Stimulated activated naive CD4-positive, alpha-beta T cell (primary cell): Measurements from ENCODE around the gene RIMS3.

Experiments used
- DNase-seq, 6 experiments: peaks; one replicate each; lab custom pipeline; 2025; lab: John Stamatoyannopoulos, UW

The RIMS3 gene

GRCh38 chr1:40653851-40654537 lies 11.5 kb downstream of the RIMS3 start:
- no peak for DNase-seq

GRCh38 chr1:40652979-40653378 lies 12.5 kb downstream of the RIMS3 start:
- no peak for DNase-seq

GRCh38 chr1:40652468-40652867 lies 13.0 kb downstream of the RIMS3 start:
- no peak for DNase-seq

- DNase-seq, result no peak
Measured at GRCh38 chr1:40651138-40651857, 14.2 kb downstream of the RIMS3 start.

GRCh38 chr1:40650075-40650474 lies 15.4 kb downstream of the RIMS3 start:
- no peak for DNase-seq

- no peak for DNase-seq
Measured at GRCh38 chr1:40649592-40649930, 15.9 kb downstream of the RIMS3 start.

GRCh38 chr1:40648928-40649591 lies 16.4 kb downstream of the RIMS3 start:
- DNase-seq, result no peak

GRCh38 chr1:40648200-40648599 lies 17.3 kb downstream of the RIMS3 start:
- no peak for DNase-seq

- DNase-seq, result no peak
Measured at GRCh38 chr1:40646315-40646714, 19.2 kb downstream of the RIMS3 start.

GRCh38 chr1:40645118-40645680 lies 20.3 kb downstream of the RIMS3 start:
- no peak for DNase-seq

- DNase-seq, result no peak
Measured at GRCh38 chr1:40641601-40642242, 23.8 kb downstream of the RIMS3 start.

- DNase-seq, result no peak
Measured at GRCh38 chr1:40640314-40641076, 25.0 kb downstream of the RIMS3 start.

- no peak for DNase-seq
Measured at GRCh38 chr1:40638097-40639036, 27.1 kb downstream of the RIMS3 start.

GRCh38 chr1:40637470-40638007 lies 27.9 kb downstream of the RIMS3 start:
- DNase-seq, result no peak

- no peak for DNase-seq
Measured at GRCh38 chr1:40636777-40637176, 28.7 kb downstream of the RIMS3 start.

- DNase-seq, result no peak
Measured at GRCh38 chr1:40635763-40636500, 29.6 kb downstream of the RIMS3 start.

GRCh38 chr1:40634901-40635655 lies 30.4 kb downstream of the RIMS3 start:
- no peak for DNase-seq

GRCh38 chr1:40633931-40634376 lies 31.5 kb downstream of the RIMS3 start:
- DNase-seq, result no peak

GRCh38 chr1:40633523-40633922 lies 32.0 kb downstream of the RIMS3 start:
- DNase-seq, result no peak
